Type B pancreatic cell (in vitro differentiated cells): ENCODE results near the gene IWS1. TPM values are rescaled to one million over a fixed set of nuclear protein-coding genes. Genes with fewer than 3 reads are reported as not detected.

Experiments used
- DNase-seq: peaks from one replicate; pipeline ENCODE4 v3.0.0; 2021; ENCODE audit warnings: mixed read lengths; ENCODE audit not compliant: unreplicated experiment; ENCODE audit errors: extremely low spot score
- H3K27ac Mint-ChIP-seq: 2 replicates; pipeline ENCODE4 v1.8.0; 2021; ENCODE audit warnings: mild to moderate bottlenecking, mixed read lengths
- H3K27me3 Mint-ChIP-seq: 2 replicates; pipeline ENCODE4 v1.8.0; 2021; ENCODE audit warnings: mixed read lengths
- H3K36me3 Mint-ChIP-seq: 2 replicates; pipeline ENCODE4 v1.8.0; 2021; ENCODE audit warnings: mixed read lengths
- H3K4me1 Mint-ChIP-seq: one replicate; pipeline ENCODE4 v1.8.0; 2021; ENCODE audit warnings: mixed read lengths; ENCODE audit not compliant: unreplicated experiment
- H3K4me3 Mint-ChIP-seq: 2 replicates; pipeline ENCODE4 v1.8.0; 2021; ENCODE audit warnings: mild to moderate bottlenecking, mixed read lengths
- H3K9me3 Mint-ChIP-seq: 2 replicates; pipeline ENCODE4 v1.8.0; 2021; ENCODE audit warnings: mixed read lengths
- long read RNA-seq: library from polyadenylated mRNA; unstranded; transcript quantifications from one replicate; pipeline ENCODE4 v2.0.0, GENCODE V29; 2020
- total RNA-seq: library from RNA; stranded (reverse); gene quantifications from 2 replicates; pipeline ENCODE4 v1.2.1, GENCODE V29; 2021; ENCODE audit warnings: low replicate concordance
- TF ChIP-seq, protein P1 (sequence below): fragments of 200-600 bp; sonication (generic); conservative IDR thresholded peaks from 2 replicates; pipeline ENCODE4 v1.5.0; 2021; ENCODE audit warnings: antibody characterized with exemption, mild to moderate bottlenecking

The IWS1 gene
- 45.3 and 46.1 TPM in 2 replicates for total RNA-seq
- long read RNA-seq, transcript IWS1-201 (14 exons, 2,958 nt) = major isoform, 64 of 299 reads
- long read RNA-seq, partial matches to known transcripts = 212 of 299 reads
- long read RNA-seq, other reads (novel, unspliced or antisense) = 18 of 299 reads

- Mint-ChIP-seq H3K4me1 (peaks cover 13% of the 10 kb centered on the region), H3K27me3 (peaks cover 8% of the 10 kb centered on the region), H3K4me3 (peak within 1 kb of the TSS; percentile 99), H3K27ac (peak within 1 kb of the TSS; percentile 98), H3K9me3 (no peaks in the 10 kb centered on the region), H3K36me3 (peaks cover 8% of the 10 kb centered on the region)
- DNase-seq = peak; percentile 94
- TF ChIP-seq, protein P1, sequence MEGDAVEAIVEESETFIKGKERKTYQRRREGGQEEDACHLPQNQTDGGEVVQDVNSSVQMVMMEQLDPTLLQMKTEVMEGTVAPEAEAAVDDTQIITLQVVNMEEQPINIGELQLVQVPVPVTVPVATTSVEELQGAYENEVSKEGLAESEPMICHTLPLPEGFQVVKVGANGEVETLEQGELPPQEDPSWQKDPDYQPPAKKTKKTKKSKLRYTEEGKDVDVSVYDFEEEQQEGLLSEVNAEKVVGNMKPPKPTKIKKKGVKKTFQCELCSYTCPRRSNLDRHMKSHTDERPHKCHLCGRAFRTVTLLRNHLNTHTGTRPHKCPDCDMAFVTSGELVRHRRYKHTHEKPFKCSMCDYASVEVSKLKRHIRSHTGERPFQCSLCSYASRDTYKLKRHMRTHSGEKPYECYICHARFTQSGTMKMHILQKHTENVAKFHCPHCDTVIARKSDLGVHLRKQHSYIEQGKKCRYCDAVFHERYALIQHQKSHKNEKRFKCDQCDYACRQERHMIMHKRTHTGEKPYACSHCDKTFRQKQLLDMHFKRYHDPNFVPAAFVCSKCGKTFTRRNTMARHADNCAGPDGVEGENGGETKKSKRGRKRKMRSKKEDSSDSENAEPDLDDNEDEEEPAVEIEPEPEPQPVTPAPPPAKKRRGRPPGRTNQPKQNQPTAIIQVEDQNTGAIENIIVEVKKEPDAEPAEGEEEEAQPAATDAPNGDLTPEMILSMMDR = peak; percentile 63
Observed at GRCh38 chr2:127526132-127527000, at the start of gene IWS1. Gene IWS1, minus strand, starts transcription at chr2:127526489. Its CDS starts 281 bp downstream, at chr2:127526208.

DNA sequence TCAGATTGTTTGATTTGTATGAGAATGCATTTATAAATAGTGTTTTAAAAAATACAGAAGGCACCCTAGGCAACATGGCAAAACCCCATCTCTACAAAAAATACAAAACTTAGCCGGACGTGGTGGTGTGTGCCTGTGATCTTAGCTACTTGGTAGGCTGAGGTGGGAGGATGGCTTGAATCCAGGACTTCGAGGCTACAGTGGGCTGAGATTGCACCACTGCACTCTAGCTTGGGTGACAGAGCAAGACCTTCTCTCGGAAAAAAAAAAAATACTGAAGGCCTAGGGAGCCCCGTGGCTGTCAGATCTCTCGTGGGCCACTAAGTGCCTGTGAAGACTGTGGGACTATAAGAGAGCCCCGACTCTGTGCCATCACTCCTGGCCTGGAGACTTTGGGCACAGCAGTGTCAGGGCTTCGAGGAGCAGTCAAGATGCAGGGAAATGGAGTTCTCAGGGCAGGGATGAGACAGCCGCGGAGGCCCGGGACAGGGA is 49.7 kb upstream of the IWS1 start:
- Mint-ChIP-seq H3K9me3 (no peaks in the 10 kb centered on the region), H3K27me3 (peaks cover 11% of the 10 kb centered on the region), H3K36me3 (no peaks in the 10 kb centered on the region), H3K27ac (no peak overlapping the region), H3K4me3 (no peak overlapping the region), H3K4me1 (no peaks in the 10 kb centered on the region)
- TF ChIP-seq, protein P1 = no peak
- DNase-seq = peak; percentile 55

DNA sequence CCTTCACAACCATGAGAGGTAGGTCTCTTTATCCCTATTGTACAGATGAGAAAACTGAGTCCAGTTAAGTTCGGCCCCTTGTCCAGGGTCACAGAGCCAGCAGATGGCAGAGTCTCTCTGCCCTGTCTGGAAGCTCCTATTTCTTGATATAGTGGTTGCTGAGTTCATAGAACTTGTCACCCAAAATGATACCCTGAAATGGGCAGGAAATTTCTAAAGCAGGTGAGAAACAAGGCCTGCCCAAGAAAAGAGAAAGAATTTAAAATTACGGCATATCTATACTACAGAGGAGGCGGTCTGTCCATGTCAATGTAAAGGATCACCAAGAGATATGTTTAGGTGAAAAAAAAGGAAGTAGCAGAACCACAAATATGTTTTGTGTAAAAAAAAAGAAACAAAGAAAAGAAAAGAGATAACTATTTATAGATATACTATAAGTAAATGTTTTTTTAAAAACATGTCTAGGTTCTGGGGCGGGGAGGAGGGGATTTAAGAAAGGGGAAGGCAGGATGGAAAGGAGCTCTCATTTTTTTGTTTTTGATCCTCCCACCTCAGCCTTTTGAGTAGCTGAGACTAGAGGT is 49.0 kb upstream of the IWS1 start:
- Mint-ChIP-seq H3K4me3 (no peak overlapping the region), H3K27me3 (peaks cover 16% of the 10 kb centered on the region), H3K27ac (no peak overlapping the region), H3K36me3 (no peaks in the 10 kb centered on the region), H3K9me3 (no peaks in the 10 kb centered on the region), H3K4me1 (no peaks in the 10 kb centered on the region)
- DNase-seq = no peak
- TF ChIP-seq, protein P1 = no peak

GRCh38 chr2:127574656-127575055 is 48.4 kb upstream of the IWS1 start:
- Mint-ChIP-seq H3K9me3 (no peaks in the 10 kb centered on the region), H3K4me1 (no peaks in the 10 kb centered on the region)

GRCh38 chr2:127573771-127574170 is 47.5 kb upstream of the IWS1 start:
- no peaks in the 10 kb centered on the region for H3K4me1 Mint-ChIP-seq
- H3K9me3 Mint-ChIP-seq = no peaks in the 10 kb centered on the region
- TF ChIP-seq, protein P1 = no peak
- peaks cover 16% of the 10 kb centered on the region for H3K27me3 Mint-ChIP-seq
- H3K36me3 Mint-ChIP-seq = no peaks in the 10 kb centered on the region
- no peak overlapping the region for H3K4me3 Mint-ChIP-seq
- DNase-seq = peak; percentile 39
- H3K27ac Mint-ChIP-seq = no peak overlapping the region

More at GRCh38 chr2:127574656-127575055, 48.4 kb upstream of the IWS1 start:
- Mint-ChIP-seq H3K4me3 (no peak overlapping the region), H3K27me3 (peaks cover 16% of the 10 kb centered on the region), H3K36me3 (no peaks in the 10 kb centered on the region), H3K27ac (no peak overlapping the region)
- TF ChIP-seq, protein P1 = no peak
- peak; percentile 22 for DNase-seq
